H1 (cell line): ENCODE measurements around the gene OXLD1. TPM values are rescaled to one million over a fixed set of nuclear protein-coding genes. Genes with fewer than 3 reads are reported as not detected.

Source experiments
- CTCF ChIA-PET: fragments of 300-600 bp; sonication (Branson Sonifier 250); formaldehyde crosslinking; loops from one replicate; lab custom pipeline; 2021; ENCODE audit not compliant: partially characterized antibody; lab: Charles Lee
- POLR2A ChIA-PET: fragments of 300-600 bp; sonication (Branson Sonifier 250); formaldehyde crosslinking; loops from one replicate; lab custom pipeline; 2021; ENCODE audit warnings: inconsistent platforms; ENCODE audit not compliant: partially characterized antibody; lab: Charles Lee
- DNase-seq, 2 experiments: peaks; one replicate each; pipeline versions ENCODE4 v3.0.0 to v3.0.0-alpha.2; 2010 to 2022; ENCODE audit warnings: low spot score in 2 of 2, low read depth in 1 of 2, mixed read lengths in 1 of 2
- FAIRE-seq: peaks from 2 replicates; lab custom pipeline; 2011; peaks lifted over from hg19 to GRCh38; lab: Jason Lieb, UNC
- H2AFZ ChIP-seq: 2 replicates; pipeline ENCODE4 v1.8.1; 2012; ENCODE audit warnings: low read length, inconsistent platforms
- H2AK5ac ChIP-seq: 2 replicates; pipeline ENCODE4 v1.6.1; 2013; ENCODE audit warnings: low read depth, low read length
- H2BK120ac ChIP-seq: replicated peaks from 2 replicates; pipeline ENCODE3; 2013; ENCODE audit warnings: low read depth, low read length, inconsistent platforms
- H2BK12ac ChIP-seq: 2 replicates; pipeline ENCODE4 v1.6.1; 2013; ENCODE audit warnings: low read depth, low read length
- H2BK15ac ChIP-seq: 2 replicates; pipeline ENCODE4 v1.6.1; 2013; ENCODE audit warnings: low read length
- H2BK20ac ChIP-seq: 2 replicates; pipeline ENCODE4 v1.6.1; 2013; ENCODE audit warnings: low read length
- H2BK5ac ChIP-seq: 2 replicates; pipeline ENCODE4 v1.6.1; 2013; ENCODE audit warnings: low read depth, low read length
- H3K14ac ChIP-seq: 2 replicates; pipeline ENCODE4 v1.6.1; 2013; ENCODE audit warnings: inconsistent platforms; ENCODE audit not compliant: insufficient read length
- H3K18ac ChIP-seq: 2 replicates; pipeline ENCODE4 v1.6.1; 2013; ENCODE audit warnings: low read length; ENCODE audit errors: extremely low read depth
- H3K23ac ChIP-seq: 2 replicates; pipeline ENCODE4 v1.6.1; 2013; ENCODE audit warnings: inconsistent platforms; ENCODE audit not compliant: insufficient read length
- H3K23me2 ChIP-seq: 2 replicates; pipeline ENCODE4 v1.6.1; 2013; ENCODE audit warnings: low read depth, low read length
- H3K27ac ChIP-seq: 2 replicates; pipeline ENCODE4 v1.6.1; 2011; ENCODE audit warnings: low read depth, low read length, inconsistent platforms
- H3K27me3 ChIP-seq, 4 experiments: replicated peaks in 1 of 4; 1 replicate in 1 of 4; 2 replicates in 3 of 4; pipeline versions ENCODE4 v1.6.1 to v1.8.1; 2011 to 2013; ENCODE audit warnings: low read length in 3 of 4, mild to moderate bottlenecking in 3 of 4, inconsistent platforms in 2 of 4, mixed read lengths in 2 of 4, moderate library complexity in 1 of 4; ENCODE audit not compliant: control insufficient read depth in 3 of 4, insufficient read depth in 3 of 4; ENCODE audit errors: extremely low read depth in 1 of 4
- H3K36me3 ChIP-seq, 4 experiments: 2 replicates each; pipeline versions ENCODE4 v1.6.1 to v1.8.1; 2011 to 2013; ENCODE audit warnings: mild to moderate bottlenecking in 4 of 4, low read length in 3 of 4, moderate library complexity in 2 of 4, control low read depth in 1 of 4, inconsistent platforms in 1 of 4; ENCODE audit not compliant: insufficient read depth in 4 of 4, control insufficient read depth in 2 of 4
- H3K4ac ChIP-seq: replicated peaks from 2 replicates; pipeline ENCODE3; 2013; ENCODE audit warnings: low read length, low read depth, mixed read lengths, inconsistent platforms; ENCODE audit not compliant: insufficient read length
- H3K4me1 ChIP-seq, 4 experiments: replicated peaks in 1 of 4; 1 replicate in 1 of 4; 2 replicates in 3 of 4; pipeline versions ENCODE4 v1.6.1 to v1.8.1; 2011 to 2013; ENCODE audit warnings: low read length in 3 of 4, inconsistent platforms in 2 of 4, mixed read lengths in 1 of 4; ENCODE audit not compliant: insufficient read depth in 4 of 4, control insufficient read depth in 3 of 4
- H3K4me2 ChIP-seq, 2 experiments: 2 replicates each; pipeline versions ENCODE4 v1.6.1 to v1.8.1; 2011 to 2013; ENCODE audit warnings: low read depth in 2 of 2, low read length in 2 of 2, control low read depth in 1 of 2, inconsistent platforms in 1 of 2, mild to moderate bottlenecking in 1 of 2; ENCODE audit not compliant: insufficient read depth in 1 of 2
- H3K4me3 ChIP-seq, 4 experiments: fragments of 200-600, 300-600 bp in 1 of 4; sonication (generic), shearing (Covaris generic), sonication (Bioruptor Twin) in 1 of 4; 2 replicates each; pipeline versions ENCODE4 v1.5.1 to v1.8.1; 2011 to 2016; ENCODE audit warnings: low read length in 4 of 4, low read depth in 3 of 4, control low read depth in 2 of 4, inconsistent platforms in 2 of 4, mild to moderate bottlenecking in 2 of 4, mixed read lengths in 1 of 4, moderate library complexity in 1 of 4; ENCODE audit not compliant: insufficient read depth in 2 of 4; ENCODE audit errors: extremely low read depth in 1 of 4
- H3K56ac ChIP-seq: replicated peaks from 2 replicates; pipeline ENCODE3; 2013; ENCODE audit warnings: low read depth, mild to moderate bottlenecking, mixed read lengths, low read length, inconsistent platforms; ENCODE audit not compliant: insufficient read length
- H3K79me1 ChIP-seq: 2 replicates; pipeline ENCODE4 v1.6.1; 2013; ENCODE audit warnings: low read depth, low read length, control low read depth
- H3K79me2 ChIP-seq, 2 experiments: 2 replicates each; pipeline versions ENCODE4 v1.6.1 to v1.8.1; 2012 to 2013; ENCODE audit warnings: low read length in 2 of 2, mild to moderate bottlenecking in 2 of 2, inconsistent platforms in 1 of 2; ENCODE audit not compliant: insufficient read depth in 2 of 2, control insufficient read depth in 1 of 2
- H3K9ac ChIP-seq, 4 experiments: replicated peaks in 1 of 4; 1 replicate in 1 of 4; 2 replicates in 3 of 4; pipeline versions ENCODE4 v1.6.1 to v1.8.1; 2011 to 2013; ENCODE audit warnings: low read depth in 3 of 4, low read length in 3 of 4, control low read depth in 2 of 4, mild to moderate bottlenecking in 2 of 4, moderate library complexity in 2 of 4, inconsistent platforms in 1 of 4; ENCODE audit errors: extremely low read depth in 1 of 4
- H3K9me3 ChIP-seq, 2 experiments: 2 replicates each; pipeline versions ENCODE4 v1.6.1 to v1.8.1; 2012 to 2013; ENCODE audit warnings: mild to moderate bottlenecking in 2 of 2, moderate library complexity in 2 of 2, control low read depth in 1 of 2, inconsistent platforms in 1 of 2, low read depth in 1 of 2, low read length in 1 of 2, mixed read lengths in 1 of 2; ENCODE audit not compliant: insufficient read depth in 2 of 2
- H4K20me1 ChIP-seq, 2 experiments: replicated peaks in 1 of 2; 2 replicates each; pipeline versions ENCODE3 to v1.8.1; 2011 to 2013; ENCODE audit warnings: inconsistent platforms in 2 of 2, low read length in 2 of 2, mild to moderate bottlenecking in 1 of 2; ENCODE audit not compliant: insufficient read depth in 2 of 2, control insufficient read depth in 1 of 2
- H4K5ac ChIP-seq: 2 replicates; pipeline ENCODE4 v1.6.1; 2013; ENCODE audit warnings: low read length, low read depth, mixed read lengths, inconsistent platforms; ENCODE audit not compliant: insufficient read length
- H4K8ac ChIP-seq: 2 replicates; pipeline ENCODE4 v1.8.0; 2013; ENCODE audit warnings: mild to moderate bottlenecking, moderate library complexity, low read length, inconsistent platforms; ENCODE audit not compliant: insufficient read depth; ENCODE audit errors: extremely low read depth
- H4K91ac ChIP-seq: replicated peaks from 2 replicates; pipeline ENCODE3; 2013; ENCODE audit warnings: low read length, mixed read lengths, inconsistent platforms; ENCODE audit not compliant: insufficient read length
- ASH2L ChIP-seq: fragments of 200-600, 300-600 bp; sonication (generic); IDR thresholded peaks from one replicate; pipeline ENCODE4 v1.7.1; 2017; ENCODE audit warnings: low read length
- CBX5 ChIP-seq: fragments of 300-800, 300-1000 bp; sonication (generic); IDR thresholded peaks from 2 replicates; pipeline ENCODE4 v1.7.1; 2016; ENCODE audit warnings: antibody characterized with exemption, low read length, low read depth
- CBX8 ChIP-seq: fragments of 300-800, 300-1000 bp; sonication (generic); IDR thresholded peaks from 2 replicates; pipeline ENCODE4 v1.7.1; 2016; ENCODE audit warnings: low read depth, low read length, borderline replicate concordance
- EGR1 ChIP-seq: IDR thresholded peaks from 2 replicates; pipeline ENCODE4 v1.6.1; 2011; ENCODE audit warnings: low read depth, low read length, borderline replicate concordance
- FOSL1 ChIP-seq: IDR thresholded peaks from 2 replicates; pipeline ENCODE4 v1.6.1; 2011; ENCODE audit warnings: mild to moderate bottlenecking, low read depth, low read length, moderate library complexity; ENCODE audit not compliant: insufficient read depth
- HDAC2 ChIP-seq, 2 experiments: fragments of 300-600 bp in 1 of 2; sonication (generic) in 1 of 2; IDR thresholded peaks; 2 replicates each; pipeline ENCODE4 v1.6.1; 2011 to 2012; ENCODE audit warnings: low read depth in 2 of 2, low read length in 2 of 2, mild to moderate bottlenecking in 2 of 2, moderate library complexity in 2 of 2, borderline replicate concordance in 1 of 2, inconsistent platforms in 1 of 2
- HDAC6 ChIP-seq: IDR thresholded peaks from one replicate; pipeline ENCODE4 v1.7.1; 2012; ENCODE audit warnings: low read depth, mild to moderate bottlenecking, inconsistent platforms, low read length, moderate library complexity
- KDM1A ChIP-seq: fragments of 200-600, 300-600 bp; sonication (generic); IDR thresholded peaks from 2 replicates; pipeline ENCODE4 v1.7.1; 2016; ENCODE audit warnings: mild to moderate bottlenecking, low read length, borderline replicate concordance
- SAP30 ChIP-seq: fragments of 300-600 bp; sonication (generic); IDR thresholded peaks from 2 replicates; pipeline ENCODE4 v1.7.1; 2012; ENCODE audit warnings: low read length, moderate library complexity, mild to moderate bottlenecking, inconsistent platforms; ENCODE audit not compliant: insufficient read depth, insufficient replicate concordance
- SP4 ChIP-seq: IDR thresholded peaks from 2 replicates; pipeline ENCODE4 v1.6.1; 2012; ENCODE audit warnings: low read length, inconsistent platforms
- SUZ12 ChIP-seq: fragments of 200-600 bp; sonication (generic); IDR thresholded peaks from 2 replicates; pipeline ENCODE4 v1.6.1; 2012; ENCODE audit warnings: mild to moderate bottlenecking, inconsistent platforms, low read length, moderate library complexity, mixed read lengths
- TAF1 ChIP-seq: IDR thresholded peaks from 2 replicates; pipeline ENCODE4 v1.6.1; 2011; ENCODE audit warnings: mild to moderate bottlenecking, low read depth, low read length
- WGBS, 2 experiments: shearing (Covaris generic) in 1 of 2; methylation state at CpG; one replicate each; pipeline versions ENCODE4 v1.1.6 to v1.1.7; 2013 to 2015; ENCODE audit warnings: low lambda C conversion rate in 2 of 2, mixed read lengths in 2 of 2, inconsistent platforms in 1 of 2, low coverage in 1 of 2, missing lambda C conversion rate in 1 of 2; ENCODE audit not compliant: insufficient replicate concordance in 2 of 2, insufficient coverage in 1 of 2, insufficient read length in 1 of 2; ENCODE audit errors: extremely low coverage in 1 of 2, missing lambda C conversion rate in 1 of 2; 5-methylcytosine and 5-hydroxymethylcytosine counted together
- polyA plus RNA-seq, 7 experiments: library from polyadenylated mRNA; depleted of rRNA in 3 of 7; stranded (reverse) in 5 of 7; unstranded in 2 of 7; fragments of >200 nt in 5 of 7; fragments of 200-250 nt in 2 of 7; gene quantifications; 1 replicate in 5 of 7; 2 replicates in 1 of 7; 4 replicates in 1 of 7; pipeline versions ENCODE4 v1.2.1 to v1.2.3, GENCODE V29; 2011 to 2013; ENCODE audit warnings: missing spikeins in 2 of 7, mixed read lengths in 2 of 7
- total RNA-seq: library from RNA; stranded (reverse); fragmentation: NEBNext Ultra II Directional; extraction: Animal tissue kit (Norgen Biotek cat#: 25700); gene quantifications from 2 replicates; pipeline ENCODE4 v1.2.1, GENCODE V29; 2021

The OXLD1 gene
- total and polyA plus RNA-seq, 2 of the 8 experiments (the other 6 are each of a cell fraction or from before 2014, with no cell fraction given), result 41.5 to 61.9 TPM

GRCh38 chr17:81690066-81690465 lies 23.7 kb upstream of the OXLD1 start:
- H2BK5ac ChIP-seq, result no peak overlapping the region
- no peak overlapping the region for H2BK120ac ChIP-seq
- H3K9ac ChIP-seq, result no peak overlapping the region
- no peak overlapping the region for H3K4me3 ChIP-seq
- ChIA-PET POLR2A (interaction anchor here (0.7 to 28.4 kb wide), 4 partner anchors 8 to 22 kb away, joined by 3 to 436 read pairs (median 52); partner anchors contain the start of genes ARL16, HGS, MRPL12 and SLC25A10), CTCF (interaction anchor here (1.0 to 1.4 kb wide), 3 partner anchors 11 to 19 kb away, joined by 3 to 4 read pairs (median 3); no protein-coding TSS in a partner anchor)
- H3K79me1 ChIP-seq, result peaks cover 5% of the 10 kb centered on the region
- no peak overlapping the region for H3K4ac ChIP-seq
- H3K36me3 ChIP-seq, result peaks cover 4 to 56% (median 28%) of the 10 kb centered on the region in 4 experiments; a peak in 6 of 8 replicates
- DNase-seq (no peak), FAIRE-seq (no peak)
- WGBS, 2 experiments, result 94% methylated on average over 18 of the region's 18 CpGs; no CpG with 5 or more reads in 1 of the 2 experiments
- H3K4me2 ChIP-seq, result no peak overlapping the region
- H3K27me3 ChIP-seq, result no peaks in the 10 kb centered on the region
- no peak overlapping the region for H2BK20ac ChIP-seq
- H4K91ac ChIP-seq, result no peak overlapping the region
- H2AK5ac ChIP-seq, result no peak overlapping the region
- H3K23ac ChIP-seq, result no peak overlapping the region
- peaks cover 0 to 2% (median under 1%) of the 10 kb centered on the region in 4 experiments; a peak in 2 of 7 replicates for H3K4me1 ChIP-seq
- peaks cover 0 to 25% of the 10 kb centered on the region in 2 experiments for H4K20me1 ChIP-seq
- no peak for TF ChIP-seq FOSL1
- TF ChIP-seq TAF1, result no peak
- TF ChIP-seq CBX5, result no peak
- TF ChIP-seq ASH2L, result no peak
- TF ChIP-seq SUZ12, result no peak
- no peak for TF ChIP-seq SAP30
- no peak for TF ChIP-seq KDM1A
- TF ChIP-seq CBX8, result no peak
- no peak for TF ChIP-seq HDAC2 (IDR thresholded peaks at IDR 0.05; ENCODE audit: borderline replicate concordance in 1 of 2, low read depth in 2 of 2, low read length in 2 of 2)
- TF ChIP-seq SP4, result no peak
- TF ChIP-seq HDAC6, result no peak
- no peak for TF ChIP-seq EGR1
- no peak overlapping the region for H3K56ac ChIP-seq
- peaks cover 0 to 12% of the 10 kb centered on the region in 2 experiments; a peak in 2 of 4 replicates for H3K79me2 ChIP-seq
- no peaks in the 10 kb centered on the region for H3K23me2 ChIP-seq
- H3K9me3 ChIP-seq, result no peaks in the 10 kb centered on the region
- no peak overlapping the region for H4K8ac ChIP-seq
- no peak overlapping the region for H4K5ac ChIP-seq
- no peak overlapping the region for H3K14ac ChIP-seq
- no peak overlapping the region for H2BK12ac ChIP-seq
- H3K18ac ChIP-seq, result no peak overlapping the region
- H2BK15ac ChIP-seq, result no peak overlapping the region
- H2AFZ ChIP-seq, result no peak overlapping the region
- H3K27ac ChIP-seq, result no peak overlapping the region
